Tibial nerve (tissue), 3 donors: ENCODE data around the gene USP11.

ENCODE experiments used
- POLR2A ChIP-seq, 2 donors: fragments of 450-650 bp; IDR thresholded peaks; one replicate each; pipeline ENCODE4 v1.6.1; 2017; ENCODE audit warnings: antibody characterized with exemption in 2 of 2, mild to moderate bottlenecking in 2 of 2, moderate library complexity in 2 of 2
- TF ChIP-seq, protein P1 (sequence below), 5 experiments: fragments of 200-600 bp in 3 of 5; fragments of 450-650 bp in 2 of 5; sonication (generic) in 3 of 5; IDR thresholded peaks; one replicate each; pipeline ENCODE4 v1.5.1; 2016 to 2019; ENCODE audit warnings: antibody characterized with exemption in 5 of 5, mild to moderate bottlenecking in 3 of 5, moderate library complexity in 2 of 5

DNA sequence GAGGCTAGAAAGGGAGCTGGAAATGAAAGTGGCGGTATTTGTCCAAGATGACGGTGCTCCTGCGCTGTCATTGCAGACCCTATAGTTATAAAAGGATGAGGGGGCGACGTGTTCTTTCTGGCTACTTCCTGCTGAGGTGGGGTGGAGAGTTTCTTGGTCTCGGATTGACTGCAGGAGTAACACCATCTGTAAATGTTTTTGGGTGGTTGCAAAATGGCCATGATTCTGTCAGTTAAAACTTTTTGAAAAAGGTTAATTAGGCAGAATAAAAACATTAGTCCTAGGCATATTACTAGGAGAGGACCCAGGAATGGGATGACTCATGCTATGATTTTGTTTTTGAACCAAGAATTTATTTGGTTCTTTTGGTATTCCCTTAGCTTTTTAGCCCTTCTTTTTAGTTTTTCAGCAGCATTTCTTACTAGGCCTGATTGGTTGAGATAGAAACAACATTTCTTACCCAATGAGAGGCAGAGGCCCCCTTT, 53.1 kb downstream of the USP11 start:
- TF ChIP-seq, protein P1, sequence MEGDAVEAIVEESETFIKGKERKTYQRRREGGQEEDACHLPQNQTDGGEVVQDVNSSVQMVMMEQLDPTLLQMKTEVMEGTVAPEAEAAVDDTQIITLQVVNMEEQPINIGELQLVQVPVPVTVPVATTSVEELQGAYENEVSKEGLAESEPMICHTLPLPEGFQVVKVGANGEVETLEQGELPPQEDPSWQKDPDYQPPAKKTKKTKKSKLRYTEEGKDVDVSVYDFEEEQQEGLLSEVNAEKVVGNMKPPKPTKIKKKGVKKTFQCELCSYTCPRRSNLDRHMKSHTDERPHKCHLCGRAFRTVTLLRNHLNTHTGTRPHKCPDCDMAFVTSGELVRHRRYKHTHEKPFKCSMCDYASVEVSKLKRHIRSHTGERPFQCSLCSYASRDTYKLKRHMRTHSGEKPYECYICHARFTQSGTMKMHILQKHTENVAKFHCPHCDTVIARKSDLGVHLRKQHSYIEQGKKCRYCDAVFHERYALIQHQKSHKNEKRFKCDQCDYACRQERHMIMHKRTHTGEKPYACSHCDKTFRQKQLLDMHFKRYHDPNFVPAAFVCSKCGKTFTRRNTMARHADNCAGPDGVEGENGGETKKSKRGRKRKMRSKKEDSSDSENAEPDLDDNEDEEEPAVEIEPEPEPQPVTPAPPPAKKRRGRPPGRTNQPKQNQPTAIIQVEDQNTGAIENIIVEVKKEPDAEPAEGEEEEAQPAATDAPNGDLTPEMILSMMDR (IDR thresholded peaks at IDR 0.05): no peak
- no peak for TF ChIP-seq POLR2A (IDR thresholded peaks at IDR 0.05)
